Muscle of back (tissue), 13 donors: ENCODE measurements around the gene PPP1CA. TPM values are rescaled to one million over a fixed set of nuclear protein-coding genes. Genes with fewer than 3 reads are reported as not detected.

Experiments used
- DNase-seq, 3 donors: peaks; one replicate each; pipeline versions ENCODE4 v3.0.0 to v3.0.0-alpha.2; 2013
- long read RNA-seq, 9 donors: transcript quantifications; one replicate each; lab custom pipeline, GENCODE V29; 2026
- polyA plus RNA-seq, 10 donors: library from polyadenylated mRNA; unstranded; fragments of 120-200 nt; gene quantifications; one replicate each; pipeline ENCODE4 v1.2.1, GENCODE V29; 2013; ENCODE audit not compliant: insufficient read length in 10 of 10

Gene PPP1CA
- 100 to 1,000 TPM in 8 of 10 donors, 10 to 100 TPM in 2; 95.8 to 132 (median 119) TPM for polyA plus RNA-seq
- long read RNA-seq, donor 1, transcript PPP1CA-204 (6 exons, 1,677 nt), result minor isoform, 5 of 119 reads
- long read RNA-seq, donor 1, transcript PPP1CA-203 (7 exons, 1,476 nt), result major isoform, 44 of 119 reads
- long read RNA-seq, donor 1, partial matches to known transcripts, result 66 of 119 reads
- long read RNA-seq, donor 1, other reads (novel, unspliced or antisense), result 0 of 119 reads
- long read RNA-seq, donor 2, transcript PPP1CA-203 (7 exons, 1,476 nt), result major isoform, 46 of 93 reads
- long read RNA-seq, donor 2, transcript PPP1CA-204 (6 exons, 1,677 nt), result minor isoform, 5 of 93 reads
- long read RNA-seq, donor 2, partial matches to known transcripts, result 38 of 93 reads
- long read RNA-seq, donor 2, other reads (novel, unspliced or antisense), result 0 of 93 reads
- long read RNA-seq, donor 3, result 0 reads
- long read RNA-seq, donor 4, transcript PPP1CA-203 (7 exons, 1,476 nt), result major isoform, 37 of 59 reads
- long read RNA-seq, donor 4, partial matches to known transcripts, result 17 of 59 reads
- long read RNA-seq, donor 4, other reads (novel, unspliced or antisense), result 0 of 59 reads
- long read RNA-seq, donor 5, transcript PPP1CA-203 (7 exons, 1,476 nt), result major isoform, 64 of 93 reads
- long read RNA-seq, donor 5, transcript PPP1CA-204 (6 exons, 1,677 nt), result minor isoform, 5 of 93 reads
- long read RNA-seq, donor 5, partial matches to known transcripts, result 22 of 93 reads
- long read RNA-seq, donor 5, other reads (novel, unspliced or antisense), result 0 of 93 reads
- long read RNA-seq, donor 6, transcript PPP1CA-204 (6 exons, 1,677 nt), result minor isoform, 5 of 180 reads
- long read RNA-seq, donor 6, transcript PPP1CA-203 (7 exons, 1,476 nt), result major isoform, 69 of 180 reads
- long read RNA-seq, donor 6, partial matches to known transcripts, result 100 of 180 reads
- long read RNA-seq, donor 6, other reads (novel, unspliced or antisense), result 0 of 180 reads
- long read RNA-seq, donor 7, transcript PPP1CA-203 (7 exons, 1,476 nt), result major isoform, 51 of 67 reads
- long read RNA-seq, donor 7, partial matches to known transcripts, result 11 of 67 reads
- long read RNA-seq, donor 7, other reads (novel, unspliced or antisense), result 0 of 67 reads
- long read RNA-seq, donor 8, transcript PPP1CA-203 (7 exons, 1,476 nt), result major isoform, 27 of 50 reads
- long read RNA-seq, donor 8, partial matches to known transcripts, result 16 of 50 reads
- long read RNA-seq, donor 8, other reads (novel, unspliced or antisense), result 0 of 50 reads
- long read RNA-seq, donor 9, transcript PPP1CA-203 (7 exons, 1,476 nt), result major isoform, 6 of 8 reads
- long read RNA-seq, donor 9, partial matches to known transcripts, result 0 of 8 reads
- long read RNA-seq, donor 9, other reads (novel, unspliced or antisense), result 0 of 8 reads

DNA sequence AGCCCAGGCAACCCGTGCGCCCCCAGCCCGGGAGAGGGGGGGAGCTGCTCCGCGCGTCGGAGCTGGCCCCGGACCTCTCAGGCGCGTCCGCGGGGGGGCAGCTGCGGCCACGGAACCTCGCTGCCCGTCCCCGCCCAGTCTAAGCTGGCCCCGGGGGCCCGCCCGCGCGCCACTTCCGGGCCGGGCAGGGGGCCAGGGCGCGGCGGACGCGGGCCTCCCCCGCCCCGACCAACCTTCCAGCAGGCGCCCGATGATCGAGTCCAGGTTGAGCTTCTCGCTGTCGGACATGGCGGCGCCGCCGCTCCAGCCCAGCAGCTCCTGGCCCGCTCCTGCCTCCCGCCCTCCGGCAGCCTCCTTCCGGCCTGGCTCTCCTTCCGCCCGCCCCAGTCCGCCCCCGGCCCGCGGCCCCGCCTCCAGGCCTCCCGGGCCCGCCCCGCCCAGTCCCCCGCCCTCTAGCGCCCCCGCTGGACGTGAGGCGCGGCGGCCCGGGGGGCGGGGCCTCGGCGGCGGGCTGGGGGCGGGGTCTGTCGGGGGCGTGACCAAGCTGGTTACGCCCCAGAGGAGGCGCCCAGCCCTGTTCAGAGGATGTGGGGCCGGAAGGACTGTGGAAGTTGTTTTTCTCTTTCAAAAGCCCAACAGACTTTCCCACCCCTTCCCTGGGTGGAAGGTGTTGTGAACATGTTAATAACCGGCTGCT, at the start of gene PPP1CA:
PPP1CA (minus strand) TSS at position 364 of the 697 bp plus-strand sequence; CDS start at position 288, 76 bp downstream.
- DNase-seq, result peak; percentile 90 to 95 (median 91)

DNA sequence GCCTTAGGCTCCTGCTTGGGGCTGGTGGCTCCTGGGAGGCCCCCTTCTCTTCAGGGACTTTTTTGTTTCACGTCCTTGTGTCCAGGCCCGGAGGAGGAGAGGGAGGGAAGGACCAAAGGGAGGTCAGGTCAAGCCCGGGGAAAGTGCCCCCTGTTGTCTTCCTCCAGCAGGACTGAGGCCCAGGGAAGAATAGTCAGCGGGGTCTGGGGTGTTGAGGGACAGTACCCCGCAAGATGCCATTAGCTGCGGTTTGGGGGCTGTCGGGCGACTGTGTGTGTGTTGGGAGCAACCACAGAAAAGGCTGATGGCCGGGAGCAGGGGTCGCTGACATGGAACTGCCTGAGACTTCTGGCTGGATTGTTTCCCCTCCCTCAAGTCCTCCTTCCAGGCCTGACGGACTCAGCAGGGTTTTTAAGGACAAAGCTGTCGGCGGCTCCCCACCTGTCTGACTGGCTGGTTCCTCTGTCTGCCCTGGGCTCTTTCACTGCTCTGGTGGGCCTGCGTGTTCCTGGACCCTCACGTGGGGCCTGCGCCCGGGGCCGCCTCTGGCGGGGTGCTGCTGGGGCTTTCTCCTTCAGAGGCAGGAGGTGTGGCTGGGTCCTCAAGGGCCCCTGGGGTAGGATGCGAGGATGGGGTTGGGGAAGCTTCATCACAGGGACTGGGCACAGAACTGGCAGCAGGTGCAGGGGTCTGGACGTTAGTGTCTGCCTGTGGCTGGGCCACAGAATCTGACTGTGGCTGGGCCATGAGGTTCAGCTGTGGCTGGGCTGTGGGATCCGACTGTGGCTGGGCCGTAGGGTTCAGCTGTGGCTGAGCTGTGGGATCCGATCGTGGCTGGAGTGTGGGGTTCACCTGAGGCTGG, 49.4 kb upstream of the PPP1CA start:
- DNase-seq, result no peak

DNA sequence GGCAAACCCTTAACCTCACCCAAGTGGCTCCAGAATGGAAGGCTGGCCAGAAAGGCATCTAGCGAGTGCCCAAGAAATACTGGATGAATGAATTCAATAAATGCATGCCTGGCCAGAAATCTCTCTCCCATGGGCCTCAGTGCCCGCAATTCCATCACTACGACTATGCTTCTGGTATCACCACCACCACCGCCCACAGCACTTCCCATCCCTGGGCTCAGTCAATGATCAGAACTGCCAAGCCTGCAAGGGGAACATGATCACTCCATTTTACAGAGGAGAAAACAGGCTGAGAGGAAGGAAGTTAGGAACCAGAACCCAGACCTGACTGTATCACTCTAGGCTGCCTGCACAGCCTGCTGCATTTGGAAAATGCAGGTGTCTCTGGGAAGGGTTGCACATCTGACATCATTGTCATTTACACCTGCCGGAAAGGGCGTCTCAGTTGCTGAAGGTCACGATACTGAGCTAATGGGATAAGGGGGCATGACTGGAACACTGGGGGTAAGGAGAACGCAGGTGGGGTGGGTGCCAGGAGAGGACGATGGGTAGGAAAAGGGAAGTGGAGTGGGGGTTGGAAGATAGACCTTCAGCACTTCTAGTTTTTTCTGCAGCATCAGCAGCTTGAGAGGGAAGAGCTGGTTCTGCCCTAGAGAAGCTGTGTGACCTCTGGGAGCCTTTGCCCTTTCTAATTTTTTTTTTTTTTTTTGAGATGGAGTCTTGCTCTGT, 47.6 kb upstream of the PPP1CA start:
- no peak for DNase-seq

DNA sequence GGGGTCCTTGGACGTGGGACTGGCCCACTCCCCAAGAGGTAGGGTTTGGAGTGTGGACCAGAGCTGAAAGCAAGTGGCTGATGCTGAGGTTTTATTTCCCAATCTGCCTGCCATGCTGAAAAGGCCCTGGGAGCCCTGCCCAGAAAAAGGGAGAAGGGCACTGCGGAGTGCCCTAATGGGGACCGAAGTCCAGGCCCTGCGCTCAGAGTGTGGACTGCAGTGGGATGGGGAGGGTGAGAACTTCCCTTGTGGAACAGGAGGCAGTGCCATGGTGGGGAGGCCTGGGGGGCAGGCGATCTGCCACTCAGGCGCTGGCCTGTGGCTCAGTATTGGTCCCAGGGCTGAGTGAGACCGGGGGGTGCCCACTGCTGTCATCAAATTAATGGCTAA, 46.6 kb upstream of the PPP1CA start:
- DNase-seq, result no peak

DNA sequence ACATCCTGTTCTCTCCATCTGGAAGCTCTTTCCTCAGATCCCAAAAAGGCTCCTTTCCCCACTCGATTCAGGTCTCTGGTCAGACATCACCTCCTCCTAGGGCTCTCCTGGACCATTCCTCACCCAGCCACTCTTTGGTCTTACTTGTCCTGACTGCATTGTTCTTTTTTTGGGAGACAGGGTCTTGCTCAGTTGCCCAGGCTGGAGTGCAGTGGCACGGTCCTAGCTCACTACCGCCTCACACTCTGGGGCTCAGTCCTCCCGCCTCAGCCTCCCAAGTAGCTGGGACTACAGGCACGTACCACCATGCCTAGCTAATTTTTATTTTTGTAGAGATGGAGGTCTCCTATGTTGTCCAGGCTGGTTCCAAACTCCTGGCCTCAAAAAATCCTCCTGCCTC, 43.9 kb upstream of the PPP1CA start:
- no peak for DNase-seq

DNA sequence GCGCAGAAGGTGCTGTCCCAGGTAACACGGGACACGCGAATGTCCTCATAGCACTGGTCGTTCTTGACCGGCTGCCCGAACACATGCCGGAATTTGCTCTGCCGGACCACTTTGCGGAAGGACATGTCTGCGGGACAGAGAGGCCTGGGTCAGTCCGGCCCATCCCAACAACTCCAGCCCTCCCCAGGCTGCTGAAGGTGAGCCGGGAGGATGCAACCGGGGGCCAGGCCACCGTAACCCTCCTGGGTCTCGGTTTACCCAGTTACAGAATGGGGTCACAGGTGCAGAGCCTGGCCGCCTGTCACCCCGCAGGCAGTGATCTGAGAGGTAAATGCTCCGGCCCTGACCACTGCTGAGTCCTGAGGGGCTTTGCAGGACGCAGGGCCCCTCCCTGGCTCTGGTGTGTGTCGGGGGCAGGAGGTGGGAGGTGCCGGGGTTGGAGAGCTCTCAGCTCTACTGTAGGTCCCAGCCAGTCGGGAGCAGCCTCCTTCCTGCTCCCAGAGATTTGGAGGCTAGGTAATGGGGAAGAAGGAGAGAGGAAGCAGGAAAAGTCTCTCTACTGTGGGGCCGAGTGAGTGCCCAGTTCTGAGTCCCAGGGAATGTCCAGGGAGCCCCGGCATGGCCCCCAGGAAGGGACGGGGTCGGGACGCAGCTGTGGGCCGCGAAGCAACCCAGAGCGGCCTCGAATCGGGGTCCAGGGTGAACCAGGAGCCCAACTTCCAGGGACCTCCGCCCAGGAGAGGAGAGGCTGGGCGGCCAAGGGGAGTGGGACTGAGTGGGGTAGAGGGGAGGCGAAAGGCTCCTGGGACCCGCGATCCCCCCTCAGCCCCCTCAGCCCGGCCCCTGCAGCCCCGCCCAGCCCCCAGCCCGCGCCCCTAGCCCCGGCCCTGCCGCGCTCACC, 41.1 kb upstream of the PPP1CA start:
- peak in 1 of 3 donors; percentile 37 for DNase-seq

DNA sequence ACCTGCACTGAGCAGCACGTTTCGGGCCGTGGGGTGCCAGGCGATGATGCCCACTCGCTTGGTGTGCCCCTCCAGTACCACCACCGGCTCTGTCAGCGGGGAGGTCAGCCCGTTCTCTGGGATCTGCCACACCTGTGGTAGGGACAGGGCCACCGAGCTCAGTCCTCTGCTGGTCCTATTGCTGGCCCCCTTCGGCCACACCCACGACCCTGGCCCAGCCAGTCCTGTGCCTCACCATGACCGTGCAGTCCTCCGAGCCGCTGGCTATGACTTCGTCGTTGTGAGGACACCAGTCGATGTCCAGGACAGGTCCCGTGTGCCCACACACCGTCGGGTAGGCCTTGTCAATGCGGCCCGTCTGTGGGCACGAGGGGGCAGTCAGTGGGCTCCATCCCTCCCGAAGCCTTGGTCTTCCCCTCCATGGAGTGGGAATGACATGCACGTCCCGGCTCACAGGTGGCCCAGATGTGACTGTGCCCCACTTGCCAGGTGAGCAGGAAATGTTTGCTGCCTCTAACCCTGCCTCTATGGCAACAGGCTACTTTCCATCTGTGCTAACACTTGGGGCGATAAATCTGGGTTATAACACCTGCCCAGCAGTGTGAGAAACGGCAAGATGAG, 40.2 kb upstream of the PPP1CA start:
- no peak for DNase-seq

DNA sequence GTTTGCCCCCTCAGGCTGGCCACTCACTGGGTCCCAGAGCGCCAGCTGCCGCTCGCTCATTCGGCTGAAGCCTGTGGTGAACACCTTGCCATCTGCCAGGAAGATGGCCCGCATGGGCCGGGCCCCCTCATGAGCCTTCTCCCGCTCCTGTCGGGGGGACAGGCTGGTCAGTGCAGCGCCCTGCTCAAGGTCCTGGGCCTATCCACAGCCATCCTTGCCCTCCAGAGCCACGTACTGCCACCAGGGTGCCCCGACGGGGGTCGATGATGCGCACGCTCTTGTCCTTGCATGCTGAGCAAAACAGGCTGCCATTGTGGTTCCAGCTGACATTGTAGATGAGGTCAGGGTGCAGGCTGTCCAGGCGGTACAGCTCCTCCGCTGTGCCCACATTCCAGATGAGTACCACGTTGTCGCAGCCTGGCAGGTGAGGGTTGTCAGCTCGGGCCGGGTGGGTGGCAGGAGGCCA, 39.5 kb upstream of the PPP1CA start:
- no peak for DNase-seq

DNA sequence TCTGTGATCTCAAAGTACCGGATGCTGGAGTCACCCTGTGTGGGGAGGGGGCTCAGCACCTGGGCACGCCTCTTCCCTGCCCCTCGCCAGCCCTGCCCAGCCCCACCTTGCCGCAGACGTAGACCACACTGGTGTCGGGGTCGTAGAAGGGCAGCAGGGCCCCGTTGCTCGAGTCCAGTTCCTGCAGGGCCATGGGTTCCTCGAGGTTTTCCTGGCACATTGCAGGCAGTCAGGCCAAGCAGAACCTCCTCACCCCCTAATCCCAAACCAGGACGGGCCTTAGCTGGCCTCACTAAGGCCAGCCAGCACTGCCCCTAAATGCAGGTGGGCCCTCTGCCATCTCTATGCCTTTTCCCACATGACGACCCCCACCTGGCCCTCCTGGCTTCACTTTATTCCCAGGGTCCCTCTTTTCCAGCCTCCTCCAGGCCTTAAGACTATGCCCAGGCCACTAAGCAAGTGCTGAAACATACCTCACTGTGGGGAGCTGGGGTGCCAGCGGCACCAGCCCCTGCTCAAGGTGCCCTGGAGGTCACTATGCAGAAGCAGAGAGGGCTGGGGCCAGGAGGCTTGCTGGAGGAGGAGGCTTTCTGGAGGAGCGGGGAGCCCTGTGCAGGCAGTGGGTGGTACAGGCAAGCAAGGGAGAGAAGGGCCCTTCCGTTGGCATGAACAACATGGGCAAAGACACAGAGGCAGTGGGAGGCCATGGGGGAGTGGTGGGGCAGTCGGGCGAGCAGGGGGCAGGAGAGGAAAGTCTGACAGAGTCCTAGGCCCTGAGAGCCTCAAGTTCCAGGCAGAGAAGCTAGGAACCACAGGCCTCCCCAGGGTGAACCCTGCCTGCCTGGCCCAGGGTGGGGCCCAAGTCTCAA, 38.8 kb upstream of the PPP1CA start:
- DNase-seq, result no peak

DNA sequence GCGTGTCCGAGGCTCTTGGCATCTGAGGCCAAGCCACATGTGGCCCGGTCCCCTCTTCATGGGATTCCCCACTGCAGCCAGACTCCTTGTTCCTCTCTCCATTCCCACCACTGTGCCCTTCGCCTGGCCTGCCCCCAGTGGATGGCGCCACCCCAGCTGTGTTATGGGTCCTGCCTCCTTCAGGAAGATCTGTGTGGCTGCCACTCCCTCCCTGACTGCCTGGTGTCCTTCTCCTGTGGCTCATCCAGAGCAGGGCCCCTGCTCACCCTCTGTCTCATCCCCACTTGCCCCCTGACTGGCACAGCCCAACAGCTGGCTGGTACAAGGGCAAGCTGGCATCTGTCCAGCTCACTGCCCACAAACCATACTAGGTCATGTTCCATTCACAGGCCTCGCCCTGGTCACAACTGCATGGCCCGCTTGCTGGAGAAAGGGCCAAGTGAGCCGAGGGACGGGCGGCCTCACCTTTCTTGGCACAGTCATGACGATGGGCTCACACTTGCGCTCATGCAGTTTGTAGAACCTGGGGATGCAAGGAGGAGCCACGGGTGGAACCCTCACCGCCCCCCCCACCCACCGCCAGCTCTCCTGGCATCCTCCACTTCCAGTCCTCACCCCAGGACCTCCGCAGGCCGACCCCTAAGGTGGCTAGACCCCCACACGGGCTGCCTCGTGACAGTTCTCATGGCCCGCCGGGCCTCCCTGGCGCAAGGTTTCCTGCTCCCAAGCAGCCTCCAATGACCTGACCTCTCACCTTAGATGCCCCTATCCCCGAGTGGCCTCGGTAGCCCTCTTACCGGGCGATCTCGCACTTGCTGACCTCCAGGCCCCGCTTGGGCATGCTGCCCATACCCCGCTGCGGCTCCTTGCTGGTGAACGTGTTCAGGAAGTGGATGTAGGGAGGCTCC, 37.9 kb upstream of the PPP1CA start:
- DNase-seq, result peak in 1 of 3 donors; percentile 34

DNA sequence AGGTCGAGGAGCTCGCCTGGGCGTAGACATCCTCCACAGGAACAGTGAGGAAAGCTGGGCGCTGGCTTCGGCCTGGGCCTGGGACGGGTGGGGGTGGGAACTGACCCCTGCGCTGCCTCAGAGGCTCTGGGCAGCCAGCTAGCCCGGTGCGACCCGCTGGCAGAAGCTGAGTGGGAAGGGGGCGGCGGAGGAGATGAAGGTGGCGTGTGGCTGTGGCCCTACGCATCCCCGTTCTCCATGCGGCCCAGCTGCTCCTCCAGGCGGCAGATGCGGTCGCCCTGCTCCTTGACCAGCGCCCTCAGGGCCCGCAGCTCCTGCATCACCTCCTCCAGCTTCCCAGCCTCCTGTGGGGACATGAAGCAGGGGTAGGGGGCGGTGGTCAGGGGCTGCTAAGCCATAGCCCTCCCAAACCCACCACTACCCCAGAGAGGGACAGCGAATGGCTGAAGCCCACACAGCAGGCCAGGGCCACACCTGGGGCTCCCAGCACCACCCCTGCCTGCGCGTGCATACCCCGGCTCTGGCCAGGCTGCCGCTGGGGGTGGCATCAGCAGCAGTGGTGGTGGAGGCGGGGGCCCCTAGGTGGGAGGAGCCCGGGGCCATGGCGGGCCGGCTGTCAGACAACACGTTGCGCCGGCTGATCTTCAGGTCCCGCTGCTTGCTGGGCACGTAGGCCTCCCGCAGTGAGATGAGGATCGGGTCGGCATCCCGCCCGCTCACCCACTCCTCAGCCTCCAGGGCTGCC, 36.7 kb upstream of the PPP1CA start:
- DNase-seq, result peak in 1 of 3 donors; percentile 22

DNA sequence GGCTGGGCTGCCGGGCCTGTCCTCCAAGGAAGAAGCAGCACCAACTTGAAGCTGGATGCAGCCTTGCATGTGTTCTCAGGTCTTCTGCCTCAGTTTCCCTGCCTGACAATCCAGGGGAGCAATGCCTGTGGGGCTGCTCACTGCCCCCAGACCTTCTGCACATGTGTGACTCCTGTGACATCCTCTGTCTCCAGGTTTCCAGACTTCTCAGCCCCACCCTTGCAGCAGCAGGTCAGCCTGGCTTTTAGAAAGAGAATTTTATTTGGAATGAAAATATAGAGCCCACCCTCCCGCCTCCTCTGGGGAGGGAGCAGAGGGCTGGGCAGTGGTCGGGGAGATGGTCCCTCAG, 36.1 kb upstream of the PPP1CA start:
- no peak for DNase-seq

DNA sequence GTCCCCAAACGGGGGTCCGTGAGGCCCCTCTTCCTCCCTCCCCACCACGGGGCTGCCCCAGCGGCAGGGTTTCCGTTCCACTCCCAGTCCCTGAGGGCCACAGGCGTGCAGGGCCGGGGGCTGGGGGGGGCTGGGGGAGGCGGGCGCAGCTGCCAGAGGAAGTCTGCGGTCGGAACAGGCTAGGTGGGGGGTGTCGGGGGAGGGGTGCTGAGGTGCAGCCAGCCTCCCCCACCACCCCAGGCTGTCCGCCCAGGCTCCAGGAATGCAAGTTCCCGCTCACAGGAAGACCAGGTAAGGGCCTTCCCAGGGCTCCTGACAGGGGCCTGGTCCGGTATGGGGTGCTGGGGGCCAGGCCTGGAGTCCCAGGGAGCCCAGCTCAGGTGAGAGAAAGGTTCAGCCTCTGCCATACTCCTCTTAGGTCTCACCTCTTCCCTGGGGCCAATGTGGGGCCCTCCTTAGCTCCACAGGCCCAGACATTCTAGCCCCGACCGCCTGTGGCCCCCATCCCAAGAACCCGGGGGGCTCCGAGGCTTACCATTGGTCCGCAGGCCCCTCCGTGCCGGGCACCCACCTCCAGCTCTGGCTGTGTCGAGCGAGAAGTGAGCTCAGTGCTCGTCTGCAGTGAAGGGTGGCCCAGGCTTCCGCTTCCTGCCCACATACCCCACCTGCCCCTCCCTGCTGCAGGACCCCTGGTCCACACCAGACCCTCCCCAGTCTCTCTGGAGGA, 35.6 kb upstream of the PPP1CA start, which contains the start of gene PTPRCAP:
PTPRCAP (minus strand) TSS at position 601 of the 727 bp plus-strand sequence; CDS start at position 538, 63 bp downstream.
- DNase-seq, result peak in 1 of 3 donors; percentile 21
